Body of pancreas (tissue), 4 donors: ENCODE data around the gene RANBP17. TPM values are rescaled to one million over a fixed set of nuclear protein-coding genes. Genes with fewer than 3 reads are reported as not detected.

Experiments used
- ATAC-seq: fragments of 150-250 bp; one replicate; pipeline ENCODE4 v1.9.1; 2016
- DNase-seq, 4 donors: peaks; one replicate each; pipeline ENCODE4 v3.0.0-alpha.2; 2019
- H3K27ac ChIP-seq, 4 donors: fragments of 200-600 bp; sonication (generic); 1 replicate in 3 of 4; 2 replicates in 1 of 4; pipeline versions ENCODE4 v1.5.1 to v1.6.1; 2016 to 2019; ENCODE audit warnings: mild to moderate bottlenecking in 1 of 4, mixed read lengths in 1 of 4, moderate library complexity in 1 of 4
- H3K27me3 ChIP-seq, 2 donors: fragments of 200-600 bp; sonication (generic); one replicate each; pipeline ENCODE4 v1.6.0; 2016; ENCODE audit warnings: mild to moderate bottlenecking in 1 of 2
- H3K36me3 ChIP-seq, 2 donors: fragments of 200-600 bp; sonication (generic); replicated peaks in 1 of 2; 2 replicates each; pipeline ENCODE4 v1.5.1; 2016; ENCODE audit warnings: low read depth in 2 of 2; ENCODE audit not compliant: insufficient read depth in 1 of 2
- H3K4me1 ChIP-seq: fragments of 200-600 bp; sonication (generic); one replicate; pipeline ENCODE4 v1.6.0; 2016
- H3K4me3 ChIP-seq, 2 donors: fragments of 200-600 bp; sonication (generic); 1 replicate in 1 of 2; 2 replicates in 1 of 2; pipeline ENCODE4 v1.5.1; 2016 to 2019
- H3K9me3 ChIP-seq, 3 donors: fragments of 200-600 bp; sonication (generic); 1 replicate in 2 of 3; 2 replicates in 1 of 3; pipeline ENCODE4 v1.5.1; 2016
- CTCF ChIP-seq, 7 experiments: fragments of 450-650 bp in 4 of 7; fragments of 200-600 bp in 3 of 7; sonication (generic) in 3 of 7; IDR thresholded peaks; one replicate each; pipeline ENCODE4 v1.5.1; 2016 to 2019; ENCODE audit warnings: antibody characterized with exemption in 7 of 7
- POLR2A ChIP-seq, 3 donors: fragments of 450-650 bp; IDR thresholded peaks; one replicate each; pipeline ENCODE4 v1.6.1; 2016; ENCODE audit warnings: antibody characterized with exemption in 3 of 3, mild to moderate bottlenecking in 2 of 3
- WGBS, 2 donors: methylation state at CpG; one replicate each; pipeline ENCODE4 v1.1.5; 2017; 5-methylcytosine and 5-hydroxymethylcytosine counted together
- intact Hi-C: fragments of 100-400 bp; cut with DNase I; formaldehyde crosslinking; loops from one replicate; pipeline ENCODE4 v1.15.1; 2023
- total RNA-seq, 2 donors: library from RNA; depleted of rRNA; stranded (reverse); fragments of >200 nt; gene quantifications; one replicate each; pipeline ENCODE4 v1.1.0, GENCODE V29; 2016

RANBP17 gene
- total RNA-seq, 2 donors from 2014 or later, result 6.6 to 9.1 TPM

- intact Hi-C loops, result no loop called here
- Histone ChIP-seq H3K4me3 (no peak overlapping the region), H3K4me1 (no peaks in the 10 kb centered on the region), H3K36me3 (no peaks in the 10 kb centered on the region), H3K27ac (no peak overlapping the region), H3K27me3 (no peaks in the 10 kb centered on the region), H3K9me3 (no peaks in the 10 kb centered on the region)
- DNase-seq, result no peak
- TF ChIP-seq CTCF (IDR thresholded peaks at IDR 0.05) (no peak), POLR2A (IDR thresholded peaks at IDR 0.05) (no peak)
- 84 to 87% methylated on average over 2 of the region's 2 CpGs for WGBS, 2 donors
- ATAC-seq, result no peak
These were observed 403.0 kb downstream of the RANBP17 start for GRCh38 chr5:171264843-171265242.

- DNase-seq (no peak), ATAC-seq (no peak)
- Histone ChIP-seq H3K27ac (no peak overlapping the region), H3K4me1 (no peaks in the 10 kb centered on the region), H3K4me3 (no peak overlapping the region), H3K36me3 (no peaks in the 10 kb centered on the region), H3K9me3 (no peaks in the 10 kb centered on the region), H3K27me3 (no peaks in the 10 kb centered on the region)
- intact Hi-C loops, result no loop called here
- TF ChIP-seq CTCF (IDR thresholded peaks at IDR 0.05) (no peak), POLR2A (IDR thresholded peaks at IDR 0.05) (no peak)
- 67 to 72% methylated on average over 7 of the region's 7 CpGs for WGBS, 2 donors
These were observed 407.1 kb downstream of the RANBP17 start for GRCh38 chr5:171268700-171269620.

- no peaks in the 10 kb centered on the region for H3K9me3 ChIP-seq
- H3K36me3 ChIP-seq, result no peaks in the 10 kb centered on the region
- TF ChIP-seq POLR2A (IDR thresholded peaks at IDR 0.05), result no peak
- TF ChIP-seq CTCF (IDR thresholded peaks at IDR 0.05), result no peak
- ATAC-seq, result no peak
- no peak overlapping the region for H3K27ac ChIP-seq
- H3K27me3 ChIP-seq, result no peaks in the 10 kb centered on the region
- H3K4me1 ChIP-seq, result no peaks in the 10 kb centered on the region
- intact Hi-C loops, result no loop called here
- no peak overlapping the region for H3K4me3 ChIP-seq
- 69 to 79% methylated on average over 2 of the region's 2 CpGs for WGBS, 2 donors
- no peak for DNase-seq
These were observed 407.9 kb downstream of the RANBP17 start for GRCh38 chr5:171269717-171270116.

- WGBS, 2 donors, result 93% methylated on average over 3 of the region's 3 CpGs
- Histone ChIP-seq H3K36me3 (no peaks in the 10 kb centered on the region), H3K27ac (no peak overlapping the region), H3K4me1 (no peaks in the 10 kb centered on the region), H3K9me3 (no peaks in the 10 kb centered on the region), H3K4me3 (no peak overlapping the region), H3K27me3 (no peaks in the 10 kb centered on the region)
- intact Hi-C loops, result no loop called here
- ATAC-seq (no peak), DNase-seq (no peak)
- TF ChIP-seq CTCF (IDR thresholded peaks at IDR 0.05) (no peak), POLR2A (IDR thresholded peaks at IDR 0.05) (no peak)
These were observed 408.3 kb downstream of the RANBP17 start for GRCh38 chr5:171270136-171270535.

- no peak for ATAC-seq
- no peak overlapping the region for H3K27ac ChIP-seq
- no peak for DNase-seq
- no peaks in the 10 kb centered on the region for H3K9me3 ChIP-seq
- H3K36me3 ChIP-seq, result no peaks in the 10 kb centered on the region
- no peaks in the 10 kb centered on the region for H3K27me3 ChIP-seq
- H3K4me1 ChIP-seq, result no peaks in the 10 kb centered on the region
- TF ChIP-seq CTCF (IDR thresholded peaks at IDR 0.05), result no peak
- TF ChIP-seq POLR2A (IDR thresholded peaks at IDR 0.05), result no peak
- 96 to 98% methylated on average over 3 of the region's 3 CpGs for WGBS, 2 donors
- H3K4me3 ChIP-seq, result no peak overlapping the region
- intact Hi-C loops, result no loop called here
These were observed 410.0 kb downstream of the RANBP17 start for GRCh38 chr5:171271798-171272197.
